LNCAP (cell line): Measurements from ENCODE around the gene COX4I2.

ENCODE experiments used
- CTCF ChIP-seq: fragments of 450-650 bp; IDR thresholded peaks from 2 replicates; pipeline ENCODE4 v1.5.1; 2017; ENCODE audit warnings: mild to moderate bottlenecking

COX4I2 gene

GRCh38 chr20:31596831-31597480 is 40.8 kb upstream of the COX4I2 start:
- no peak for TF ChIP-seq CTCF

- TF ChIP-seq CTCF, result no peak
Measured at GRCh38 chr20:31597481-31597855, 40.2 kb upstream of the COX4I2 start.

- no peak for TF ChIP-seq CTCF
Measured at GRCh38 chr20:31602431-31602778, 35.3 kb upstream of the COX4I2 start.

- no peak for TF ChIP-seq CTCF
Measured at GRCh38 chr20:31602779-31603441, 34.8 kb upstream of the COX4I2 start.

GRCh38 chr20:31603822-31604566 is 33.7 kb upstream of the COX4I2 start:
- TF ChIP-seq CTCF, result no peak

- no peak for TF ChIP-seq CTCF
Measured at GRCh38 chr20:31604567-31605030, 33.1 kb upstream of the COX4I2 start.

- no peak for TF ChIP-seq CTCF
Measured at GRCh38 chr20:31605031-31605901, 32.4 kb upstream of the COX4I2 start, which contains the start of gene ID1. Gene ID1, plus strand, starts transcription at chr20:31605289. Its CDS starts 99 bp downstream, at chr20:31605388.
